Esophagus squamous epithelium (tissue), 5 donors: ENCODE measurements around the gene RFPL4AL1. TPM values are rescaled to one million over a fixed set of nuclear protein-coding genes. Genes with fewer than 3 reads are reported as not detected.

Experiments
- DNase-seq: peaks from one replicate; lab custom pipeline; 2025; lab: John Stamatoyannopoulos, UW
- H3K27ac ChIP-seq, 4 donors: fragments of 200-600 bp; sonication (generic); one replicate each; pipeline ENCODE4 v1.5.1; 2016 to 2019; ENCODE audit warnings: mild to moderate bottlenecking in 1 of 4
- H3K27me3 ChIP-seq, 4 donors: fragments of 200-600 bp; sonication (generic); 1 replicate in 3 of 4; 2 replicates in 1 of 4; pipeline versions ENCODE4 v1.5.1 to v1.6.0; 2017 to 2021; ENCODE audit warnings: antibody characterized with exemption in 1 of 4
- H3K36me3 ChIP-seq, 3 donors: fragments of 200-600 bp; sonication (generic); one replicate each; pipeline ENCODE4 v1.5.1; 2016 to 2019
- H3K4me1 ChIP-seq, 3 donors: fragments of 200-600 bp; sonication (generic); one replicate each; pipeline ENCODE4 v1.5.1; 2017 to 2019
- H3K4me3 ChIP-seq, 4 donors: fragments of 200-600 bp; sonication (generic); 1 replicate in 3 of 4; 2 replicates in 1 of 4; pipeline ENCODE4 v1.5.1; 2016 to 2019; ENCODE audit warnings: mild to moderate bottlenecking in 2 of 4, moderate library complexity in 1 of 4
- H3K9me3 ChIP-seq, 3 donors: fragments of 200-600 bp; sonication (generic); one replicate each; pipeline ENCODE4 v1.5.1; 2016 to 2019
- CTCF ChIP-seq, 6 experiments: fragments of 450-650 bp in 4 of 6; fragments of 200-600 bp in 2 of 6; sonication (generic) in 2 of 6; IDR thresholded peaks; one replicate each; pipeline ENCODE4 v1.5.1; 2016 to 2019; ENCODE audit warnings: antibody characterized with exemption in 6 of 6, mild to moderate bottlenecking in 4 of 6, moderate library complexity in 4 of 6
- POLR2A ChIP-seq, 4 donors: fragments of 450-650 bp; IDR thresholded peaks; one replicate each; pipeline ENCODE4 v1.6.1; 2017; ENCODE audit warnings: antibody characterized with exemption in 4 of 4, mild to moderate bottlenecking in 4 of 4, moderate library complexity in 3 of 4
- whole genome bisulfite sequencing, 2 donors: methylation state at CpG; one replicate each; pipeline ENCODE4 v1.1.5; 2018; 5-methylcytosine and 5-hydroxymethylcytosine counted together
- intact Hi-C: fragments of 100-400 bp; cut with DNase I; formaldehyde crosslinking; loops from one replicate; pipeline ENCODE4 v1.15.0; 2022
- total RNA-seq, 4 donors: library from RNA; depleted of rRNA; stranded (reverse); fragments of >200 nt; gene quantifications; one replicate each; pipeline ENCODE4 v1.1.0, GENCODE V29; 2016
- donor health status: DM: yes; HTN: yes; CAD: no.

The RFPL4AL1 gene
- total RNA-seq, 4 donors from 2014 or later, result not detected

- 38 to 41% methylated on average over 16 to 19 of the region's 20 CpGs for WGBS, 2 donors
- H3K27ac ChIP-seq, result no peak overlapping the region
- peak; percentile 21 for DNase-seq
- H3K27me3 ChIP-seq, result no peaks in the 10 kb centered on the region
- intact Hi-C loops, result no loop called here
- no peak overlapping the region for H3K4me3 ChIP-seq
- no peaks in the 10 kb centered on the region for H3K36me3 ChIP-seq
- no peaks in the 10 kb centered on the region for H3K4me1 ChIP-seq
- no peaks in the 10 kb centered on the region for H3K9me3 ChIP-seq
- no peak for TF ChIP-seq POLR2A (IDR thresholded peaks at IDR 0.05)
- peak in 2 of 6 experiments; percentile 29 to 46 for TF ChIP-seq CTCF (IDR thresholded peaks at IDR 0.05)
Observed at GRCh38 chr19:55809381-55810058, 40.6 kb downstream of the RFPL4AL1 start.

- no peaks in the 10 kb centered on the region for H3K9me3 ChIP-seq
- no peak overlapping the region for H3K27ac ChIP-seq
- H3K36me3 ChIP-seq, result no peaks in the 10 kb centered on the region
- H3K4me1 ChIP-seq, result no peaks in the 10 kb centered on the region
- 53 to 56% methylated on average over 3 of the region's 3 CpGs for WGBS, 2 donors
- no peak for DNase-seq
- H3K27me3 ChIP-seq, result no peaks in the 10 kb centered on the region
- H3K4me3 ChIP-seq, result no peak overlapping the region
- intact Hi-C loops, result no loop called here
- TF ChIP-seq CTCF (IDR thresholded peaks at IDR 0.05) (no peak), POLR2A (IDR thresholded peaks at IDR 0.05) (no peak)
Observed at GRCh38 chr19:55811340-55811739, 42.4 kb downstream of the RFPL4AL1 start.

- Histone ChIP-seq H3K9me3 (no peaks in the 10 kb centered on the region), H3K36me3 (no peaks in the 10 kb centered on the region), H3K4me3 (no peak overlapping the region), H3K27me3 (no peaks in the 10 kb centered on the region), H3K27ac (no peak overlapping the region), H3K4me1 (no peaks in the 10 kb centered on the region)
- DNase-seq, result no peak
- intact Hi-C loops, result no loop called here
- WGBS, 2 donors, result 38 to 42% methylated on average over 7 of the region's 7 CpGs
- TF ChIP-seq CTCF (IDR thresholded peaks at IDR 0.05), result no peak
- TF ChIP-seq POLR2A (IDR thresholded peaks at IDR 0.05), result no peak
Observed at GRCh38 chr19:55812449-55812848, 43.5 kb downstream of the RFPL4AL1 start.

GRCh38 chr19:55813906-55814305, 45.0 kb downstream of the RFPL4AL1 start:
- Histone ChIP-seq H3K36me3 (no peaks in the 10 kb centered on the region), H3K4me1 (no peaks in the 10 kb centered on the region), H3K27me3 (no peaks in the 10 kb centered on the region), H3K27ac (no peak overlapping the region), H3K4me3 (no peak overlapping the region), H3K9me3 (no peaks in the 10 kb centered on the region)
- no peak for TF ChIP-seq POLR2A (IDR thresholded peaks at IDR 0.05)
- no peak for TF ChIP-seq CTCF (IDR thresholded peaks at IDR 0.05)
- WGBS, 2 donors, result 90 to 98% methylated on average over 5 of the region's 5 CpGs
- intact Hi-C loops, result no loop called here
- DNase-seq, result no peak

GRCh38 chr19:55820037-55820436, 51.1 kb downstream of the RFPL4AL1 start:
- no peaks in the 10 kb centered on the region for H3K4me1 ChIP-seq
- H3K27ac ChIP-seq, result no peak overlapping the region
- no peaks in the 10 kb centered on the region for H3K9me3 ChIP-seq
- 72 to 93% methylated on average over 3 of the region's 3 CpGs for WGBS, 2 donors
- TF ChIP-seq POLR2A (IDR thresholded peaks at IDR 0.05), result no peak
- TF ChIP-seq CTCF (IDR thresholded peaks at IDR 0.05), result no peak
- intact Hi-C loops, result no loop called here
- no peak overlapping the region for H3K4me3 ChIP-seq
- no peak for DNase-seq
- H3K27me3 ChIP-seq, result no peaks in the 10 kb centered on the region
- no peaks in the 10 kb centered on the region for H3K36me3 ChIP-seq

Other genes with a start within 250 kb of the RFPL4AL1 start
- not detected for gene SBK2, start 232.0 kb upstream of the RFPL4AL1 start, total RNA-seq
- 1 to 10 TPM in 1 of 4 donors, under 1 TPM in 1, not detected in 2; 0.22 to 1.0 TPM for gene SBK3, start 223.6 kb upstream of the RFPL4AL1 start, total RNA-seq
- 1 to 10 TPM in 3 of 4 donors, under 1 TPM in 1; 0.75 to 3.0 (median 2.2) TPM for gene ZNF579, start 188.3 kb upstream of the RFPL4AL1 start, total RNA-seq
- gene FIZ1, start 169.6 kb upstream of the RFPL4AL1 start, total RNA-seq, result 10 to 100 TPM in 1 of 4 donors, 1 to 10 TPM in 3; 5.8 to 12.7 (median 7.9) TPM
- gene ZNF524, start 168.8 kb upstream of the RFPL4AL1 start, total RNA-seq, result 10 to 100 TPM; 17.7 to 25.9 (median 22.9) TPM
- gene ZNF865, start 163.5 kb upstream of the RFPL4AL1 start, total RNA-seq, result 1 to 10 TPM; 2.7 to 5.3 (median 3.3) TPM
- gene ZNF784, start 144.6 kb upstream of the RFPL4AL1 start, total RNA-seq, result 1 to 10 TPM; 2.9 to 6.9 (median 4.4) TPM
- 10 to 100 TPM in 3 of 4 donors, 1 to 10 TPM in 1; 8.8 to 19.1 (median 12.9) TPM for gene ZNF580, start 128.1 kb upstream of the RFPL4AL1 start, total RNA-seq
- gene ZNF581, start 125.5 kb upstream of the RFPL4AL1 start, total RNA-seq, result 10 to 100 TPM; 11.8 to 20.2 (median 14.0) TPM
- 1 to 10 TPM; 2.4 to 7.2 (median 4.6) TPM for gene CCDC106, start 120.9 kb upstream of the RFPL4AL1 start, total RNA-seq
- gene U2AF2, start 114.1 kb upstream of the RFPL4AL1 start, total RNA-seq, result 100 to 1,000 TPM in 2 of 4 donors, 10 to 100 TPM in 2; 85.0 to 112 (median 99.7) TPM
- 100 to 1,000 TPM in 1 of 4 donors, 10 to 100 TPM in 3; 52.1 to 168 (median 77.4) TPM for gene EPN1, start 93.9 kb upstream of the RFPL4AL1 start, total RNA-seq
- not detected for gene NLRP9, start 30.7 kb upstream of the RFPL4AL1 start, total RNA-seq
- gene RFPL4A, start 10.0 kb upstream of the RFPL4AL1 start, total RNA-seq, result not detected
- not detected for gene NLRP11, start 62.9 kb downstream of the RFPL4AL1 start, total RNA-seq
- gene NLRP4, start 67.4 kb downstream of the RFPL4AL1 start, total RNA-seq, result under 1 TPM in 1 of 4 donors, not detected in 3; 0.30 TPM
- not detected for gene NLRP13, start 163.2 kb downstream of the RFPL4AL1 start, total RNA-seq
- gene NLRP8, start 178.7 kb downstream of the RFPL4AL1 start, total RNA-seq, result not detected
- gene NLRP5, start 217.7 kb downstream of the RFPL4AL1 start, total RNA-seq, result not detected